IPS-NIHi7 (cell line): ENCODE measurements around the gene PROK2.
A peak's percentile ranks its signal among the peaks of the same experiment; 100 is the strongest.

Source experiments
- DNase-seq: peaks from one replicate; pipeline ENCODE4 v3.0.0; 2012; ENCODE audit warnings: mixed read lengths; ENCODE audit errors: extremely low spot score

The PROK2 gene

GRCh38 chr3:71786551-71786950, 1.6 kb upstream of the PROK2 start:
- no peak for DNase-seq

- no peak for DNase-seq
Measured at GRCh38 chr3:71786217-71786549, 1.2 kb upstream of the PROK2 start.

- no peak for DNase-seq
Measured at GRCh38 chr3:71785532-71786216, 726 bp upstream of the PROK2 start.

- no peak for DNase-seq
Measured at GRCh38 chr3:71784201-71784913, 591 bp downstream of the PROK2 start.

GRCh38 chr3:71783152-71783551, 1.8 kb downstream of the PROK2 start:
- no peak for DNase-seq

- no peak for DNase-seq
Measured at GRCh38 chr3:71780430-71780829, 4.5 kb downstream of the PROK2 start.

GRCh38 chr3:71779674-71780377, 5.1 kb downstream of the PROK2 start:
- DNase-seq, result no peak

GRCh38 chr3:71778353-71778752, 6.6 kb downstream of the PROK2 start:
- DNase-seq, result no peak

- no peak for DNase-seq
Measured at GRCh38 chr3:71776538-71776937, 8.4 kb downstream of the PROK2 start.

GRCh38 chr3:71771884-71772283, 13.1 kb downstream of the PROK2 start:
- DNase-seq, result no peak

- DNase-seq, result no peak
Measured at GRCh38 chr3:71771126-71771525, 13.8 kb downstream of the PROK2 start.

GRCh38 chr3:71763426-71763825, 21.5 kb downstream of the PROK2 start:
- DNase-seq, result no peak

GRCh38 chr3:71760140-71760539, 24.8 kb downstream of the PROK2 start:
- DNase-seq, result no peak

- DNase-seq, result no peak
Measured at GRCh38 chr3:71759401-71759800, 25.5 kb downstream of the PROK2 start.

- no peak for DNase-seq
Measured at GRCh38 chr3:71758091-71758490, 26.9 kb downstream of the PROK2 start.

- peak; percentile 20 for DNase-seq
Measured at GRCh38 chr3:71754610-71755253, 30.2 kb downstream of the PROK2 start.

GRCh38 chr3:71753701-71754609, 31.0 kb downstream of the PROK2 start, which contains the start of gene GPR27:
TSS of gene GPR27 (plus strand) at chr3:71753855. CDS start at chr3:71754050, 195 bp downstream.
- DNase-seq, result peak; percentile 49

- no peak for DNase-seq
Measured at GRCh38 chr3:71752831-71753700, 31.9 kb downstream of the PROK2 start.

GRCh38 chr3:71751602-71752001, 33.3 kb downstream of the PROK2 start:
- no peak for DNase-seq

- DNase-seq, result no peak
Measured at GRCh38 chr3:71744738-71745137, 40.2 kb downstream of the PROK2 start.
